Left lung (tissue), 10 donors: ENCODE data around the gene PTPRN2. TPM values are rescaled to one million over a fixed set of nuclear protein-coding genes. Genes with fewer than 3 reads are reported as not detected.
A peak's percentile ranks its signal among the peaks of the same experiment; 100 is the strongest.

Experiments used
- ATAC-seq: fragments of 200-7000 bp; cut with Tn5 transposase; one replicate; pipeline ENCODE4 v1.9.1; 2020; ENCODE audit warnings: moderate library complexity
- DNase-seq, 4 donors: peaks; one replicate each; pipeline ENCODE4 v3.0.0-alpha.2; 2013 to 2020
- H3K27ac ChIP-seq, 2 donors: fragments of 200-600 bp; sonication (generic) in 1 of 2; one replicate each; pipeline versions ENCODE4 v1.5.0 to v1.8.0; 2020 to 2021
- H3K27me3 ChIP-seq, 2 donors: fragments of 200-600 bp; sonication (generic) in 1 of 2; one replicate each; pipeline versions ENCODE4 v1.5.0 to v1.8.0; 2020 to 2021
- H3K36me3 ChIP-seq, 2 donors: fragments of 200-600 bp; sonication (generic) in 1 of 2; one replicate each; pipeline versions ENCODE4 v1.5.0 to v1.8.0; 2020 to 2021
- H3K4me1 ChIP-seq, 2 donors: fragments of 200-600 bp; one replicate each; pipeline ENCODE4 v1.8.0; 2021
- H3K4me3 ChIP-seq, 2 donors: fragments of 200-600 bp; sonication (generic) in 1 of 2; one replicate each; pipeline versions ENCODE4 v1.5.0 to v1.8.0; 2020 to 2021; ENCODE audit warnings: mild to moderate bottlenecking in 1 of 2
- H3K9me3 ChIP-seq, 2 donors: fragments of 200-600 bp; sonication (generic) in 1 of 2; one replicate each; pipeline versions ENCODE4 v1.5.0 to v1.8.0; 2020 to 2021
- CTCF ChIP-seq, 2 donors: fragments of 200-600 bp; sonication (generic) in 1 of 2; IDR thresholded peaks; one replicate each; pipeline versions ENCODE4 v1.5.0 to v1.8.0; 2021; ENCODE audit warnings: antibody characterized with exemption in 2 of 2
- intact Hi-C, 2 donors: fragments of 100-400 bp; cut with DNase I; formaldehyde crosslinking; loops; one replicate each; pipeline versions ENCODE4 v1.11.2 to v1.14.2; 2022
- polyA plus RNA-seq, 6 donors: library from polyadenylated mRNA; unstranded; fragments of 120-200 nt; gene quantifications; one replicate each; pipeline ENCODE4 v1.2.1, GENCODE V29; 2013; ENCODE audit not compliant: insufficient read length in 6 of 6
- total RNA-seq, 2 donors: library from RNA; stranded (reverse); fragmentation: NEBNext Ultra II Directional; extraction: Animal tissue kit (Norgen Biotek cat#: 25700); gene quantifications; one replicate each; pipeline ENCODE4 v1.2.1, GENCODE V29; 2021
- donor health status: DM: no; HTN: yes; CAD: no.
- donor health status: DM: no; HTN: no; CAD: no.

PTPRN2 gene
- total and polyA plus RNA-seq, 8 donors, result 4.0 to 7.8 (median 6.8) TPM

- Histone ChIP-seq H3K36me3 (no peaks in the 10 kb centered on the region), H3K27me3 (no peaks in the 10 kb centered on the region), H3K4me3 (no peak overlapping the region), H3K27ac (no peak overlapping the region), H3K9me3 (peaks cover 0 to 44% of the 10 kb centered on the region in 2 donors), H3K4me1 (no peaks in the 10 kb centered on the region)
- intact Hi-C loops, result no loop called here
- ATAC-seq, result no peak
- TF ChIP-seq CTCF (IDR thresholded peaks at IDR 0.05), result no peak
- DNase-seq, result no peak
Measured at GRCh38 chr7:158140538-158141220, 446.9 kb downstream of the PTPRN2 start.

- intact Hi-C loops, result no loop called here
- Histone ChIP-seq H3K36me3 (no peaks in the 10 kb centered on the region), H3K4me3 (no peak overlapping the region), H3K27me3 (no peaks in the 10 kb centered on the region), H3K9me3 (peaks cover 0 to 38% of the 10 kb centered on the region in 2 donors), H3K27ac (no peak overlapping the region), H3K4me1 (no peaks in the 10 kb centered on the region)
- TF ChIP-seq CTCF (IDR thresholded peaks at IDR 0.05), result no peak
- DNase-seq (no peak), ATAC-seq (no peak)
Measured at GRCh38 chr7:158139499-158139898, 448.1 kb downstream of the PTPRN2 start.

- Histone ChIP-seq H3K36me3 (no peaks in the 10 kb centered on the region), H3K27ac (no peak overlapping the region), H3K27me3 (no peaks in the 10 kb centered on the region), H3K4me3 (no peak overlapping the region), H3K4me1 (no peaks in the 10 kb centered on the region), H3K9me3 (peaks cover 0 to 37% of the 10 kb centered on the region in 2 donors)
- ATAC-seq (no peak), DNase-seq (peak in 1 of 4 donors; percentile 20)
- intact Hi-C loops, result no loop called here
- TF ChIP-seq CTCF (IDR thresholded peaks at IDR 0.05), result no peak
Measured at GRCh38 chr7:158138329-158138597, 449.4 kb downstream of the PTPRN2 start.

- Histone ChIP-seq H3K27ac (no peak overlapping the region), H3K9me3 (peaks cover 0 to 31% of the 10 kb centered on the region in 2 donors), H3K27me3 (no peaks in the 10 kb centered on the region), H3K4me3 (no peak overlapping the region), H3K36me3 (no peaks in the 10 kb centered on the region), H3K4me1 (no peaks in the 10 kb centered on the region)
- intact Hi-C loops, result no loop called here
- DNase-seq (peak in 1 of 4 donors; percentile 10), ATAC-seq (no peak)
- no peak for TF ChIP-seq CTCF (IDR thresholded peaks at IDR 0.05)
Measured at GRCh38 chr7:158137516-158138328, 449.9 kb downstream of the PTPRN2 start.

GRCh38 chr7:158135931-158136330 lies 451.7 kb downstream of the PTPRN2 start:
- H3K4me3 ChIP-seq, result no peak overlapping the region
- intact Hi-C loops, result no loop called here
- DNase-seq, result peak in 1 of 4 donors; percentile 19
- no peaks in the 10 kb centered on the region for H3K36me3 ChIP-seq
- H3K9me3 ChIP-seq, result peaks cover 0 to 18% of the 10 kb centered on the region in 2 donors
- no peak for ATAC-seq
- H3K27me3 ChIP-seq, result no peaks in the 10 kb centered on the region
- no peaks in the 10 kb centered on the region for H3K4me1 ChIP-seq
- TF ChIP-seq CTCF (IDR thresholded peaks at IDR 0.05), result no peak
- H3K27ac ChIP-seq, result no peak overlapping the region
